DND-41 (cell line): ENCODE results near the gene ANKFN1.

Experiments
- ATAC-seq: fragments of 200-7000 bp; cut with Tn5 transposase; 3 replicates; pipeline ENCODE4 v1.9.1; 2021; ENCODE audit warnings: low read depth; ENCODE audit not compliant: insufficient read depth
- DNase-seq: peaks from one replicate; pipeline ENCODE4 v3.0.0-alpha.2; 2020
- H2AFZ ChIP-seq: 2 replicates; pipeline ENCODE4 v1.6.0; 2012; ENCODE audit warnings: low read depth, low read length
- H3K27ac ChIP-seq: 2 replicates; pipeline ENCODE4 v1.5.1; 2012; ENCODE audit warnings: low read length, inconsistent platforms
- H3K27me3 ChIP-seq: fragments of 200-600 bp; sonication (generic); 2 replicates; pipeline ENCODE4 v1.6.0; 2012; ENCODE audit warnings: low read length, mild to moderate bottlenecking, inconsistent platforms; ENCODE audit not compliant: insufficient read depth, poor library complexity
- H3K36me3 ChIP-seq: 2 replicates; pipeline ENCODE4 v1.5.1; 2012; ENCODE audit warnings: low read length, inconsistent platforms; ENCODE audit not compliant: insufficient read depth
- H3K4me1 ChIP-seq: 2 replicates; pipeline ENCODE4 v1.5.1; 2012; ENCODE audit warnings: mild to moderate bottlenecking, low read length; ENCODE audit not compliant: insufficient read depth
- H3K4me2 ChIP-seq: 2 replicates; pipeline ENCODE4 v1.6.0; 2012; ENCODE audit warnings: mild to moderate bottlenecking, moderate library complexity, low read length, inconsistent platforms; ENCODE audit not compliant: insufficient read depth
- H3K4me3 ChIP-seq, 2 experiments: fragments of 200-600 bp in 1 of 2; shearing (Covaris generic) in 1 of 2; 2 replicates each; pipeline ENCODE4 v1.5.1; 2012 to 2016; ENCODE audit warnings: inconsistent platforms in 2 of 2, low read length in 2 of 2, mild to moderate bottlenecking in 2 of 2, low read depth in 1 of 2, moderate library complexity in 1 of 2
- H3K79me2 ChIP-seq: 2 replicates; pipeline ENCODE4 v1.6.0; 2012; ENCODE audit warnings: low read length, inconsistent platforms; ENCODE audit not compliant: insufficient read depth
- H3K9ac ChIP-seq: 2 replicates; pipeline ENCODE4 v1.6.0; 2012; ENCODE audit warnings: low read depth, mild to moderate bottlenecking, inconsistent platforms, low read length, moderate library complexity
- H3K9me3 ChIP-seq: 2 replicates; pipeline ENCODE4 v1.5.1; 2012; ENCODE audit warnings: low read length, moderate library complexity, mild to moderate bottlenecking, inconsistent platforms; ENCODE audit not compliant: insufficient read depth, severe bottlenecking
- H4K20me1 ChIP-seq: 2 replicates; pipeline ENCODE4 v1.6.0; 2012; ENCODE audit warnings: low read length; ENCODE audit not compliant: insufficient read depth
- EZH2 ChIP-seq: IDR thresholded peaks from 3 replicates; pipeline ENCODE4 v1.6.1; 2012; ENCODE audit warnings: borderline replicate concordance, low read depth, mild to moderate bottlenecking, moderate library complexity, low read length, inconsistent platforms; ENCODE audit not compliant: severe bottlenecking
- TF ChIP-seq, protein P1 (sequence below): IDR thresholded peaks from 2 replicates; pipeline ENCODE4 v1.5.1; 2012; ENCODE audit warnings: borderline replicate concordance, low read length, moderate library complexity, mild to moderate bottlenecking; ENCODE audit not compliant: poor library complexity, severe bottlenecking; ENCODE audit errors: extremely low read depth

The ANKFN1 gene

DNA sequence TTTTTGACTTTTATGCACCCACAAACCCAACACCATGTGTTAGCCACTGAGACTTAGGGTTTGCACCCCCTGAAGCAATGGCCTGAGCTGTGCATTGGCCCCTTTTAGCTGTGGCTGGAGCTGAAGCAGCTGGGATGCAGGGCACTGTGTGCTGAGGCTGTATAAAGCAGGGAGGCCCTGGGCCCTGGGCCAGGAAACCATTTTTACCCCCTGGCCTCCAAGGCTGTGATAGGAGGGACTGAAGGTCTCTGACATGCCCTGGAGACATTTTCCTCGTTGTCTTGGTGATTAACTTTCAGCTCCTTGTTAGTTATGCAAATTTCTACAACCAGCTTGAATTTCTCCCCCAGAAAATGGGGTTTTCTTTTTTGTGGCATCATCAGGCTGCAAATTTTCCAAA is 6.7 kb upstream of the ANKFN1 start:
- TF ChIP-seq, protein P1, sequence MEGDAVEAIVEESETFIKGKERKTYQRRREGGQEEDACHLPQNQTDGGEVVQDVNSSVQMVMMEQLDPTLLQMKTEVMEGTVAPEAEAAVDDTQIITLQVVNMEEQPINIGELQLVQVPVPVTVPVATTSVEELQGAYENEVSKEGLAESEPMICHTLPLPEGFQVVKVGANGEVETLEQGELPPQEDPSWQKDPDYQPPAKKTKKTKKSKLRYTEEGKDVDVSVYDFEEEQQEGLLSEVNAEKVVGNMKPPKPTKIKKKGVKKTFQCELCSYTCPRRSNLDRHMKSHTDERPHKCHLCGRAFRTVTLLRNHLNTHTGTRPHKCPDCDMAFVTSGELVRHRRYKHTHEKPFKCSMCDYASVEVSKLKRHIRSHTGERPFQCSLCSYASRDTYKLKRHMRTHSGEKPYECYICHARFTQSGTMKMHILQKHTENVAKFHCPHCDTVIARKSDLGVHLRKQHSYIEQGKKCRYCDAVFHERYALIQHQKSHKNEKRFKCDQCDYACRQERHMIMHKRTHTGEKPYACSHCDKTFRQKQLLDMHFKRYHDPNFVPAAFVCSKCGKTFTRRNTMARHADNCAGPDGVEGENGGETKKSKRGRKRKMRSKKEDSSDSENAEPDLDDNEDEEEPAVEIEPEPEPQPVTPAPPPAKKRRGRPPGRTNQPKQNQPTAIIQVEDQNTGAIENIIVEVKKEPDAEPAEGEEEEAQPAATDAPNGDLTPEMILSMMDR = no peak
- TF ChIP-seq EZH2 = no peak
- Histone ChIP-seq H3K9me3 (peaks cover 4% of the 10 kb centered on the region), H2AFZ (no peak overlapping the region), H3K4me3 (no peak overlapping the region), H3K4me2 (no peak overlapping the region), H3K27me3 (no peaks in the 10 kb centered on the region), H3K27ac (no peak overlapping the region), H3K36me3 (no peaks in the 10 kb centered on the region), H3K9ac (no peak overlapping the region), H4K20me1 (no peaks in the 10 kb centered on the region), H3K79me2 (no peaks in the 10 kb centered on the region), H3K4me1 (no peaks in the 10 kb centered on the region)
- no peak for ATAC-seq
- DNase-seq = no peak

DNA sequence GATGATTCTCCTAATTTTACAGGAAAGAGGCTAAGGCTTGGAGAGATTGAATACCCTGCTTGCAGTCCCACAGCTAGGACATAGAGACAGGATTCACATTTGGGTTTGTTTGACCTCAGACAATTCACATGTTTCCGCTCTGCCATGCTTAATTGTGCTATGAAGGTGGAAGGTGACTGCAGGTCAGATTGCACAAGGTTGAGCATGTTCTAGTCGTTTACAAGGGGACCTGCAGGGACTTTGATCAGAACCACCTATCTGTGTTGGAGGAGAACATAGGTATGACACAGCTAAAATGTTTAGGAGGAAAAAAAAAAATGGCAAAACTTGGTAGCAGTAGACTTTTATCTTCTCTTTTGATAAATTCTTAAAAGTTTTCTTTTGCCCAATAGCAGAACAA is 4.9 kb upstream of the ANKFN1 start:
- no peak overlapping the region for H3K4me2 ChIP-seq
- no peaks in the 10 kb centered on the region for H3K36me3 ChIP-seq
- ATAC-seq = no peak
- peaks cover 4% of the 10 kb centered on the region for H3K9me3 ChIP-seq
- H3K4me3 ChIP-seq = no peak overlapping the region
- no peaks in the 10 kb centered on the region for H3K27me3 ChIP-seq
- no peak overlapping the region for H3K9ac ChIP-seq
- DNase-seq = no peak
- H4K20me1 ChIP-seq = no peaks in the 10 kb centered on the region
- TF ChIP-seq, protein P1 = no peak
- TF ChIP-seq EZH2 = no peak
- no peak overlapping the region for H2AFZ ChIP-seq
- H3K27ac ChIP-seq = no peak overlapping the region
- H3K4me1 ChIP-seq = no peaks in the 10 kb centered on the region
- H3K79me2 ChIP-seq = no peaks in the 10 kb centered on the region

DNA sequence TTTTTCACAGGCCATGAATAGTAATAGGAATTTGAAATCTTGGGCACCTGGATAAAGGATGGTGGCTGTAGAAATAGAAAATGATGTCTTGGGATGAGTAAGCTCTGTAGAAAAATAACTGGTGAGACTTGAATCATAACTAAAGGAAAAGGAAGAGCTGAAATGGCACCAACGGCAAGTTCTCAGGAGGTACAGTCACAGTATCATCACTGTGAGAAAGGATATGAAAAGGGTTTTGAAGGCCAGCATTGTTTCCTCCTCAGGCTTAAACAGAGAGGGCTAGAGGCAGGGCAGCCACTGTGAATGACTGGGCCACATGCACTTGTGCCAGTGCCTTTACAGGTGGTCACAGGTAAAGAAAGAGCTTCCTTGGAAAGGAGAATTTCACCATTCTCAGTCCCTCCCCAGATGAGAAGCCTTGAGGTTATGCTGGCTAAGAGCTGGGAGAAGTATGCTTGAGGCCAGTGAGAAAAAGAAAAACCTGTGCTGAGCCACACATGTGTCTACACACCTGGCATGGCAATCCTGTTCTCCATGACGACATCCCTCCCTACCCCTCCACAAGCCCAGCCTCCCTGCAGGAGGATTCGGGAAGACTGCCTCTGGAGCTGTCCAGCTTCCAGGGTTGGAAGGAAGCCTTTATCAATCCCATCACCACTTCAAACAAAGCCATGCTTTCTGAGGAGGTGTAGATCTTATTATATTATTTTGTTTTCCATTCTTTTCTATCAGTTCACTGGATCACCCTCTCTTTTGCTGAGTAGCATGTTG is 3.8 kb upstream of the ANKFN1 start:
- no peak for TF ChIP-seq EZH2
- TF ChIP-seq, protein P1 = no peak
- Histone ChIP-seq H3K27ac (no peak overlapping the region), H3K9ac (no peak overlapping the region), H3K4me3 (no peak overlapping the region), H3K4me2 (no peak overlapping the region), H4K20me1 (no peaks in the 10 kb centered on the region), H3K36me3 (no peaks in the 10 kb centered on the region), H2AFZ (no peak overlapping the region), H3K79me2 (no peaks in the 10 kb centered on the region), H3K27me3 (no peaks in the 10 kb centered on the region), H3K9me3 (peaks cover 4% of the 10 kb centered on the region), H3K4me1 (no peaks in the 10 kb centered on the region)
- DNase-seq = no peak
- ATAC-seq = no peak

DNA sequence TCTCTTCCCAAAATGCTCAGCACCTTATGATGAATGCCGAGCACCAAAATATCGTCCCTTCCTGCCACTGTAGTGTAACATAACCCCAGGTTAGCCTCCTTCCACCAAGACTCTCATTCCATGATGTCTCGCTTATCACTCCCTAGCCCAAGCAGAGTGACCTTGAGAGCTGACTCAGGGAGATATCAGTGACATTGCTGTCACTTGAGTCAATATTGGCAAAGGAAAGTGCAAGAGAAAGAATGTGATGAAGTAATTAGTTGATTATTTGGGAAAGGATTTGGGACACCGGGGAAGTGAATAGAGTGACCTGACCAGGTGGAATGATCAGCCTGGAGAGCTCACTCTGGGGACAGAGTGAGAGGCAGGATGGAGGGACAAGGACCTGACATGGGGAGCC is 2.6 kb upstream of the ANKFN1 start:
- Histone ChIP-seq H2AFZ (no peak overlapping the region), H3K4me1 (no peaks in the 10 kb centered on the region), H3K9me3 (peaks cover 4% of the 10 kb centered on the region), H3K4me2 (no peak overlapping the region), H4K20me1 (no peaks in the 10 kb centered on the region), H3K36me3 (no peaks in the 10 kb centered on the region), H3K9ac (no peak overlapping the region), H3K27me3 (no peaks in the 10 kb centered on the region), H3K4me3 (no peak overlapping the region), H3K79me2 (no peaks in the 10 kb centered on the region), H3K27ac (no peak overlapping the region)
- TF ChIP-seq, protein P1 = no peak
- DNase-seq (no peak), ATAC-seq (no peak)
